NCI-H748 treated with DMSO at 0.1 percent for 48 hours (cell line): ENCODE results near the gene FCSK.
"Not testable (repeated sequence)": the region's sequence is repeated elsewhere in the genome, so short reads cannot be mapped to it uniquely, and the experiment has no call there.

Experiments
- DNase-seq: peaks from one replicate; lab custom pipeline; 2025; lab: John Stamatoyannopoulos, UW

FCSK gene

DNA sequence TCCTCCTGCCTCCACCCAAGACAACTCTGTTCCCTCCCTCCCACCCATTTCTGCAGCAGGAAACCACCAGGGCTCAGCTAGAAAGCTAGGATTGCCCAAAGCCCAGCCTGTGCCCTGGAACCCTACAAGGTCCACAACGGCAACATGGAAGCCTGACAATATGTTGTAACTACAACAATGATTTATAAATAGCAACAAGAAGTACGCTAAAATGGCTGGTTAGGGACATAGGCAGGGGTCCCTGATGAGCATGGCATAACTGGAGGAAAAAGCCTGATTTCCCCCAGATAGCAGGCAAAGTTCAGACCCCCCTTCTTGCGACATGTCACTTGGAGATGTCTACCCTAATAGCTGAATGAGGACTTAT is 22.1 kb upstream of the FCSK start:
- DNase-seq: no peak

DNA sequence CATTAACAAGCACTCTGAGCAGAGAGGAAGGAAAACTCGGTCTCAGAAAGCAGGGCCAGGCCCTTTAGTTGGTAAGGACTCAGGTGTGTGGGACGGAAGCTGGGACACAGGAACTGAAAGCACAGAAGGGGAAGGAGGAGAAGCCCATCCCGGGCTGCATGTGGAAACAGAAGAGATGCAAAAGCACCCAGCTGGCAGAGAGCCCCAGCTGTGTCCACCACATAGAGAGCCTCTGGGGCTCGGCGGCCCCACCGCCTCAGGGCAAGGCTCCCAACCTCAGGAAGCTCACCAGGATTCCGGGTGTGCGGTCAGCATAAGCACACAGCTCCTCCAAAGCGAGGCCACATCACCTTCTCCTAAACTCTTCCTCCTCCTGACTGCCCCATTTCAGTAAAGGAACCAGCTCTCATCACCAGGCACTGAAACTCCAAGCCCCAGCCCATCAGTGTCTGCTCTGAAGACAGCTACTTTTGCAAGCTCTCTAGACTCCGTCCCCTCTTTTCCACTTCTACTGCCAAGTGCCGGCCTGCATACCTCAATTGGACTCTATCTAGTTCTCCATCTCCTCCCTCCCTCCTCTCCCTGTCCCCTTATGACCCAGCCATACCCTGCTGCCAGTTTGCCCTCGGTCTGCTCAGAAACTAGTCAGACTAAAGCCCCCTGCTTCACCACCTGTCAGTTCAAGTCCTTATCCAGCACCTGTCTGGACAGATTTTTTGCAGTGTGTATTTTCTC is 21.5 kb upstream of the FCSK start:
- DNase-seq: no peak

DNA sequence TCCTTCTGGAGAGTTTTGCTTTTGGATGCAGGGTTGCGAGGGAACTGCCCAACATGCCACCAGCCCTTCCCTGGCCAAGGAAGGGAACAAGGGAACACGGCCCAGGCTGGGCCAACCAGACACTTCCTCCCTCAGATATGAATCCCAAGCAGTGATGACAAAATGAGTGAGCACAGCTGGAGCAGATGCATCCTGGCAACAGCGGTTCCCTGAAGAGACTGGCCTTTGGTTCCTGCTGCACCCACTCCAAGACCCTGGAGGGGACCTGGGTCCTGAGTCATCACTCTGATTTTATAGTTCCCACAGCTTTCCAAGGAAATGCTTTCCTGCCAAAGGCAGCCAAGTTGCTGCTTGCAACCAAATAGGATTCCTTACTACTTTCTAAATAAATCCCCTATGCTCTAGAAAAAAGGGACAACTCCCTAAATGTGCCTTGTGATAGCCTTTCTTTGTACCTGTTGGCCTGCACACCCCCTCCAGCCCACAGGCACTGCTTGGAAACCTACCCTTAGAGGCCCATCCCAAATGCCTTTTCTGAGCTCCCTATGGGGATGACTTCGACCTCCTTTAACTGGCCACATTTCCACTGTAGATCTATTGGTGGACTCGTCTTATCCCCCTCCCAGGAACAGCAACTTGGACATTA is 20.8 kb upstream of the FCSK start:
- DNase-seq: no peak

DNA sequence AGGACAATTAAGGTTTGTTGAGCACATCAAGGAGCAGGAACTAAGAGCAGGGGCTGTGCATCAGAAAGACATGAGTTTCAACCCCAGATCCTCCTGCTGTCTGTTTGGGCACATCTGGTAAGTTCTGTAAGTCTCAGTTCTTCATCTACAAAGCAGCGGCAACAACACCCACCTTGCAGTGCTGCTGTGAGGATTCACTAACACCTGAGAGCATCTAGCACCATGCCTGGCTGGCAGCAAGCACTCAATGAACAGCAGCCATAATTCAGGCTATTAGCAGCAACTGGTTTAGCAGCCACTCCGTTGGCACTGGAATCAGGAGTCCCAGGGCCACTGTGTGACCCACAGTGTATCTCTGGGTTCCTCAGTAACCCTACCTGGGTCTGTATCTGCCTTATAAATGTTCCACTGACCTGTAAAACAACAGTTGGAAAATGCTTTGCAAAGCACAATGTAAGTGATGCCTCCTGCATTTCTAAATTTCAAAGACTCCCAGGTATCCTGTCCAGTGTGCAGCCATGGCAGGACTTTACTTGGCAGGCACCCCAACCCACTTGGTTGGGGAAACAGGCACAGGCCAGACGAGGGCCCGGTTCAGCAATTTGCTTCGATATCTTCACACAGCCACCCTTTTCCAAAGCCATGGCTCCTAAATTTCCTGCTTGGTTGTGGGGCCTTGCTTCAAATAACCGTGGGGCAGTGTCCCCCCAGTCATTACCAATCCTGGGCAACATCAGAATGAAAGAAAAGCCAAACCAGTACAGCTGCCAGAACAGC is 19.7 kb upstream of the FCSK start:
- no peak for DNase-seq

DNA sequence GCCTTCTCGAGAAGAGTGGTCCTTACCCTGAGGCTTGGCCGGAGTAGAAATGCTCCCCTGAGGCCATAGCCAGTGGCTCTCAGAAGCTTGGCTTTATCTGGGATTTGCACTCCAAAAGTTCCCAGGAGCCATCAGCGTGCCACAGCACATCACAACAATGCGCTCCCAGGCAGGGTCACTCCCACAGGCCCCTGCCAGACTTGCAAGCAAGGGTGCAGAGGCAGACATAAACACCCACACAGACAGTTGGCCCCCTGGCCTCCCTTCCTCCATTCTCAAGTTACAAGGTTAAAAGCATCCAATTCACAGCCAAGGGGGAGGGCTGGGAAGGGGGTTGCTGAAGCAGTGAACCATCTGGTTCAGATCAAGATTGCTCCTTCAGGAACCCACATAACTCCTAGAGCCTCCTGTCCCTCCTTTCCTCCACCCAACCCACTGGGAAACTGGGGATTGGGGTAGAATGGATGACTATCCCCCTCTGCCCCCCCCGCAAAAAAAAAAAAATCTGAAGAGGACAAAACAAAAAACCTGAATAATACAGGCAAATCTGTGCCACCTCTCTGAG is 17.3 kb upstream of the FCSK start:
- DNase-seq: no peak

DNA sequence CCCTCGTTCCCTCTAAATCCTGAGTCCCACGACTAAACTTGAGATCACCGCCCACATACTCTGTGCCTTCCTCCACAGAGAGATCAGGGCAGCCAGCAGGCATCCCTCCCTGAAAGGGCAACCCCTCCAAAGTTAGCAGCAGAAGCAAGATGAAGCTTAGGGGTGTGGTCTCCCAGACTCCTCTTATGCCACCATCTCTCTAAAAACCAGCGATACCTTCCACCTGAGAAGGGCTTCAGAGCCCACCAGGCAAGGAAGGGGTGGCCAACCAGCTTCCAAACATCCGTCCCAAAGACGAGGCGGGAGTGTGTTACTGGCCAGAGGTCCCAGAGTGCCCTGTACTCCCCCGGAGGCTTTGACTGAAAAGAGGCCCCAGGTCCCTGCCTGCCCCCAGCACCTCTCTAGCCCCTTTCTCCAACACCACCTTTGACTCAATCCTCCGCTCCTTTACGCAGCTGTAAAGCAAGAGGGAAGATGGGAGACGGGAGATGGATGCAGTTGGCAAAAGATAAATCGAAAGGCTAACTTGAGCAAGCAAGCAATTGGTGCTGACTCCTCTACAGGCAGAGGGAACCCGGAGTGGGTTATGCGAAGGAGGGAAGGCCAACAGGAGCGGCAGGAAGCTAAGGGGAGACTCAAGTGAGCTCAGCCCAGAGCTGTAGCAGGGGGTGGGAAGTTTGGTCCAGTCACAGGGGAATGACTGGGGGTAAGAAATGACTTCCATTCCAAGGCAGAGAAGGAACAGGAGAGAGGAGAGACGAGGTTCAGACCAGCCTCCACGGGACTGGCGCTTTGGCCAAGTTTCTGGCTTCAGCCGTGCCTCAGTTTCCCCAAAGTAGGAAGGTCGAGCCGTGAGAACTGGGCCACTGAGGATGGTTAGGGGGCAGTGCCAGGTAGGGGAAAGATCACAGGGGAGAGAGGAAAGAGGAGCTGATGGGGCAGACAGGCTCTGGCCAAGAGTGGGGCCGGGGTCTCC is 16.5 kb upstream of the FCSK start:
- DNase-seq: no peak

DNA sequence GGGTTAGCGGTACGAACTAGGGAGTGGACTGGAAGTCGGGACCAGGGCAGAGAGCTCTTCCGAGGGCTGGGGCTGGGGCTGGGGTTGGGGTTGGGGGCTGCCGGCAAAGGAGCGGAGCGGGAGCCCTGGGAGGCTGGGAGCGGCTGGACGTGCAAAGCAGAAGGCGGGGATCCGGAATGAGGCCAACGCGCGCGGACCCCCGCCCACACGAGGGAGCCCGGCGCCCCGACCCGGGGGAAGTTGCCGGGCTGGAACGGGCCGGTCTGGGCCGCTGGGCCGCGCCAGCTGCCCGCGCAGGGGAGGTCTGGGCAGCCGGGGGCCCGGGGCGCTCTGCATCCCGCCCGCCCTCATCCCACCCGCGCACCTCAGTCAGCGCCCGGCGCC is 15.8 kb upstream of the FCSK start:
- no peak for DNase-seq

DNA sequence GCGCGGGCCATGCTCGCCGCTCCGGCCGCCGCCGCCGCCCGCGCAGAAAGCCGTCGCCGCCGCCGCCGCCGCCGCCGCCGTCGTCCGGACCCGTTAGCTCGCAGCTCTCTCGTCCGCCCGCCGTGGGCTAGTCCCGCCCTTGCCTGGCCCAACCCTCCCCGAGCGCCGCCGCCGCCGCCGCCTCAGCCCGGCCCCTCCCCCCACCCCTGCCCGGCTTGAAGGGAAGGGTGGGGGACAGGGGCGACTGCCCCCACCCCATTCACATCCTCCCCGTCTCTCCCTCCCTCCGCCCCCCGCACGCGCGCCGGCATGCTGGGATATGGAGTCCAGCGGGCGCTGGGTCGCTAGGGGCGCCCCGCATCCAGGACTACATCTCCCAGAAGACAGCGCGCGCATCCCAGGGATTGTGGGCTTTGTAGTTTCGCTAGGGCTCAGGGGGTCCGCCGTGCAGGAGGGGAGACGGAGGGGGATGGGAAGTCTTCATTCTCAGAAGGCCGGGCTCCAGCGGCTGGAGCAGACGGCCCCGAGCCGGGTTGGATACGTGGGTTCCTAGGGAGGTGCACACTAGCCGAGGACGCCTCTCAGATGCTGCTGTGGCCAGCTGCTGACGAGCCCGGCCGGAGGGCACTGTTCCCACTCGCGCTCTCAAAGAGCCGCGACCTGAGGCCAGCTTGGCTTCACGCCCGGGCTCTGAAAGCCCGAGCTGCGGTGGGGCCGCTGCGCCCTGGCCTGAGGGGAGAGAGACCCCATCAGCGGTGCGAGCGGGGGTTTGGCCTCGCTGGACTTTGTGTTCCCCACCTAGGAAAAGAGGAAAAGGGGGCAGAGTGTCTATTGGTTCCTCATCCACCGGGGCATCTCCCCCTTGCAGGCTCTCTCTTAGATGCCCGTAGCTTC is 15.2 kb upstream of the FCSK start, which contains the start of gene ST3GAL2:
TSS of gene ST3GAL2 (minus strand) at position 132 of the 894 bp plus-strand sequence. CDS start 40,570 bp downstream, outside the sequence.
- DNase-seq: peak; percentile 75

DNA sequence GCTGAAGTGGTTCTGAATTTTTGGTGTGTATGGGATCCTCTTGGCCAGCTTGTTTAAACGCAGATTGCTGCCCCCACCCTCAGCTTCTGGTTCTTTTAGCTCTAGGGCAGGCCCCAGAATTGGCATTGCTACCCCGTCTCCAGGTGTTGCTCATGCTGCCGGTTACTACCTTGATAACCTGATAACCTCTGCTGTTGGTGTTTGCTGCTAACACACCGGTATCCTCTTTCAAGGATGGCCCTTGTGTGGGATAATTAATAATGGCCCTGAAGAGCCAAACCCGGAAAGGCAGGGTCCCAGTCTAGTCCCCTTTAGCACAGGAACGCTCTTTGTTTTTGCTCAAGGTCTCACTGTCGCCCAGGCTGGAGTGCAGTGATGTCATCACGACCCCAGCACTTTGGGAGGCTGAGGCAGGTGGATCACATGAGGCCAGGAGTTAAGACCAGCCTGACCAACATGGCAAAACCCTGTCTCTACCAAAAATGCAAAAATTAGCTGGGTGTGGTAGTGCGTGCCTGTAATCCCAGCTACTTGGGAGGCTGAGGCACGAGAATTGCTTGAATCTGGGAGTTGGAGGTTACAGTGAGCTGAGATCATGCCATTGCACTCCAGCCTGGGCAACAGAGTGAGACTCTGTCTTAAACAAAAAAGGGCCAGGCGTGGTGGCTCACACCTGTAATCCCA is 14.2 kb upstream of the FCSK start:
- DNase-seq: no peak

DNA sequence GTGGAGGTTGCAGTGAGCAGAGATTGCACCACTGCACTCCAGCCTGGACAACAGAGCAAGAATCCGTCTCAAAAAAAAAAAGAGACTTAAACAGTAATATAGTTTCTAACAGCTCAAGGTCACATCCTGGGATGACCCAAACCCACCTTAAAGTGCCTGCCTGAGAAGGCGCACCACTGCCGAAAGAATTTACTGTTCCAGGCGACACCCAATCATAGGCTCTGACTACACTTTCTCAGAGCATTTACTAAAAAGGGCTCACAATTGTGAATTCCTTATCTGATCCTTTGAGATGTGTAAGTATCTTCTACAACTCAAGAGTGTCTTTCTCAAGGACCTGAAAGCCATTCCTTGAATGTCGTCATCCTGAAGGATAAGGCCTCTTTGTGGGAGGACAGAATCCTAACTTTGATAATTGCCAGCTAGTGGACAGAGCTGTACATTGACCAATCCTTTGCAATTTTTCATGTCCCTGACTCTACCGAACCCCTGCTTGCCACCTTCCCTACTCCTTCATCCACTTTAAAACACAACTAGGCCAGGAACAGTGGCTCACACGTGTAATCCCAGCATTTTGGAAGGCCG is 12.9 kb upstream of the FCSK start:
- no peak for DNase-seq

DNA sequence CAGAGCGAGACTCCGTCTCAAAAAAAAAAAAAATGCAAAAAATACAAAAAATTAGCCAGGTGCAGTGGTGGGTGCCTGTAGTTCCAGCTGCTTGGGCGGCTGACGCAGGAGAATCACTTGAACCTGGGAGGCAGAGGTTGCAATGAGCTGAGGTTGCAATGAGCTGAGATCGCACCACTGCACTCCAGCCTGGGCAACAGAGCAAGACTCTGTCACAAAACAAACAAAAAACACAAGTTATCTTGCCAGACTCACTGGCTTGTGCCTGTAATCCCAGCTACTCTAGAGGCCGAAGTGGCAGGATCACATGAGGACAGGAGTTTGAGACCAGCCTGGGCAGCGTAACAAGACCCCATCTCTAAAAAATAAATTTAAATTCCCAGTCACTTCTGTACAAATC is 12.1 kb upstream of the FCSK start:
- no peak for DNase-seq

DNA sequence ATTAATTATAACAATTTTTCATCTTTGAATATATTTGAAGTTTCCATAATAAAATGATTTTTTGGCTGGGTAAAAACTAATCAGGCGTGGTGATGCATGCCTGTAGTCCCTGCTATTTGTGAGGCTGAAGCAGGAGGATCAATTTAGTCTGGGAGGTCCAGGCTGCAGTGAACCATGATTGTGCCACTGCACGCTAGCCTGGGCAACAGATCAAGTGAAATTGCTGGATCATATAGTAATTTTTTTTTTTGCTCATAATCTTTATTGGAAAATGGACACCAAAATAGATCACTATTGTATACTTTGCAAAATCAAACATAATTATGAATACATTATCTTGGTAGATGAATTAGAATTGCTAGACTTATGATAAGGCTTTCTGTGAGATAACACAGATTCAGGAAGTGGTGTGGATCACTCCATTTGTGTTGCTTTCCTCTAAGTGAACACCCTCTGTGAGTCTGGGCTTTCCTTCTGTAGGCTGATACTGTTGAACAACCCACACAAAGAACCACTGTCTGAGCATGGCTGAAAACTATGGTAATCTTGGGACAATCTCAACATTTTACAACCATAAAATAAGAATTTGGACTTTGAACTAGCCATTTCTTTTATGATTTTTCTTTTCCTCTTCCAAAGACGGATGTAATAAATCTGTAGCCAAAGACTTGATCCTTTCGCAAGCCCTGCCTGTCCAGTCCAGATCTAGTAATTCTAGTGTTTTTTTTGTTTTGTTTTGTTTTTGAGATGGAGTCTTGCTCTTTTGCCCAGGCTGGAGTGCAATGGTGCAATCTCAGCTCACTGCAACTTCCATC is 9.9 kb upstream of the FCSK start:
- DNase-seq: no peak

DNA sequence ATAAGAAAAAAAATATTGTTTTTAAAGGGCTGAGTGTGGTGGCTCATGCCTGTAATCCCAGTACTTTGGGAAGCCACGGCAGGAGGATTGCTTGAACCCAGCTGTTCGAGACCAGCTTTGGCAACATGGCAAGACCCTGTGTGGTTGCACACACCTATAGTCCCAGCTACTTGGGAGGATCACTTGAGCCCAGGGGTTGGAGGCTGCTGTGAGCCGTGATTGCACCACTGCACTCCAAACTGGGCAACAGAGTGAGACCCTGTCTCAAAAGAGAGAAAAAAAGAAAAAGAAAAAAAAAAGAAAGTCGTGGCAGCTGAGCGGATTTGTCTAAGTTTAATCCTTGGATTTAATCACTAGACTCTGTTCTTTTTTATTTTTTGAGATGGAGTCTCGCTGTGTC is 6.3 kb upstream of the FCSK start:
- no peak for DNase-seq

DNA sequence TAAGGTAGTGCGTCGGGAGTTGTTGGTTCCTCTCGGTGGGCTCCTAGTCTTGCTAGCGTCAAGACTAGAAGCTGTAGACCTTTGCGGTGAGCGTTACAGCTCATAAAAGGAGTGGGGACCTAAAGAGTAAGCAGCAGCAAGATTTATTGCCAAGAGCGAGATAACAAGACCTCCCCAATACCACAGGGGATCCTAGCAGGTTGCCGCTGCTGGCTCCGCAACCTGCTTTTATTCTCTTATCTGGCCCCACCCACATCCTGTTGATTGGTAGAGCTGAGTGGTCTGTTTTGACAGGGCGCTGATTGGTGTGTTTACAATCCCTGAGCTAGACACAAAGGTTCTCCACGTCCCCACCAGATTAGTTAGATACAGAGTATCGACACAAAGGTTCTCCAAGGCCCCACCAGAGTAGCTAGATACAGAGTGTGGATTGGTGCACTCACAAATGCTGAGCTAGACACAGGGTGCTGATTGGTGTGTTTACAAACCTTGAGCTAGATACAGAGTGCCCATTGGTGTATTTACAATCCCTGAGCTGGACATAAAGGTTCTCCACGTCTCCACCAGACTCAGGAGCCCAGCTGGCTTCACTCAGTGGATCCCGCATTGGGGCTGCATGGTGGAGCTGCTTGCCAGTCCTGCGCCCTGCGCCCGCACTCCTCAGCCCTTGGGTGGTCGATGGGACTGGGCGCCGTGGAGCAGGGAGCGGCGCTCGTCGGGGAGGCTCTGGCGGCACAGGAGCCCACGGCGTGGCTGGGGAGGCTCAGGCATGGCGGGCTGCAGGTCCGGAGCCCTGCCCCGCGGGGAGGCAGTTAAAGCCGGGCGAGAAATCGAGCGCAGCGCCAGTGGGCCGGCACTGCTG is 4.0 kb upstream of the FCSK start:
- DNase-seq: not testable (repeated sequence)

DNA sequence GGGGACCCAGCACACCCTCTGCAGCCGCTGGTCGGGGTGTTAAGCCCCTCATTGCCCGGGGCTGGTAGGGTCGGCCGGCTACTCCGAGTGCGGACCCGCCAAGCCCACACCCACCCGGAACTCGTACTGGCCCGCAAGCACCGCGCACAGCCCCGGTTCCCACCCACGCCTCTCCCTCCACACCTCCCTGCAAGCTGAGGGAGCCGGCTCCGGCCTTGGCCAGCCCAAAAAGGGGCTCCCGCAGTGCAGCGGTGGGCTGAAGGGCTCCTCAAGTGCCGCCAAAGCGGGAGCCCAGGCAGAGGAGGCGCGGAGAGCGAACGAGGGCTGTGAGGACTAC is 3.4 kb upstream of the FCSK start:
- DNase-seq: not testable (repeated sequence)

DNA sequence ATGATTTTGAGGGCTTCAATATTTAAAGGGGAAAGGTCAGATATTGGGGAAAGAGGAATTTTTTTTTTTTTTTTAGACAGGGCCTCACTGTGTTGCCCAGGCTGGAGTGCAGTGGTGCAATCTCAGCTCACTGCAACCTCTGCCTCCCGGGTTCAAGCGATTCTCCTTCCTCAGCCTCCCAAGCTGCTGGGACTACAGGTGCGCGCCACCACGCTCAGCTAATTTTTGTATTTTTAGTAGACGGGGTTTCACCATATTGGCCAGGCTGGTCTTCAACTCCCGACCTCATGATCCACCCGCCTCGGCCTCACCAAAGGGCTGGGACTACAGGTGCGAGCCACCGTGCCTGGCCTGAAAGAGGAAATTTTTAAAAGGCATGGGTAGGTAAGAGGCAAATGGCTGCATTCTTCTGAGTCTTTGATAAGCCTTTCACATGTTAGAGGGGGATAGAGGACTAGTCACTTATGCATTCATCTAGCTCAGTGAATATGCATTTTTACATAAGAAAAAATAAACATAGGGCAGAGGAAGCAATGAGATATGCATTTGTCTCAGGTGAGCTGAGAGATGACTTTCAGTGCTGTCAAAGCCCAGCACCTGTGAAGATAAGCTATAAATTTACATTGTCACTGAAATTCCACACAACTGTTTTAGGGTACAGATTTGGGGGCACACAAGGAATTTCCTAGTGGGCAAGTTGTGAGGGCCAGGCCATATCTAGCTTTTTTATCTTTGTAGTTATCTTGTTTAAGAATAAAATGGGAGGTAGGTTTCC is 1.1 kb upstream of the FCSK start:
- no peak for DNase-seq

DNA sequence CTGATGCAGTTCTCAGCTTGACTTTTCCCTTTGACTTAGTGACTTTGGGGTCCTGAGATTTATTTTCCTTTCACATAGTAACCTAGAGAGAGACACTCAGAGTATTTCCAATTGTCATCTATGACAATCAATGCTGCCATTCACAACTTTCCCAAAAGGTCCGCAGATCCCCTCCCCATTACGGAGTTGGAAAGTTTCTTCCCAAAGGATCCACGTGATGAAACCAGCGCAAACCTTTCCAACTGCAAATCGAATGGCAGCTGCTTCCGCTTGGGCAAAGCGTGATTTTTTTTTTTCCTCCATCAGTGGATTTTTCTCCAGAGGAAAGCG is 538 bp upstream of the FCSK start:
- no peak for DNase-seq
